Mesendoderm (in vitro differentiated cells): ENCODE measurements around the gene SIGLEC11.
"Not testable (repeated sequence)": the region's sequence is repeated elsewhere in the genome, so short reads cannot be mapped to it uniquely, and the experiment has no call there.

Source experiments
- DNase-seq: peaks from one replicate; pipeline ENCODE4 v3.0.0; 2013
- H2AK5ac ChIP-seq: 2 replicates; pipeline ENCODE4 v1.6.1; 2013; ENCODE audit warnings: low read length, inconsistent platforms
- H2BK120ac ChIP-seq: 2 replicates; pipeline ENCODE4 v1.6.1; 2013; ENCODE audit warnings: low read depth, mild to moderate bottlenecking, low read length, moderate library complexity, mixed read lengths
- H2BK15ac ChIP-seq: replicated peaks from 2 replicates; pipeline ENCODE4 v1.6.1; 2013; ENCODE audit warnings: low read depth, mild to moderate bottlenecking, moderate library complexity
- H2BK5ac ChIP-seq: 2 replicates; pipeline ENCODE4 v1.6.1; 2013; ENCODE audit warnings: low read length, inconsistent platforms
- H3K18ac ChIP-seq: 2 replicates; pipeline ENCODE4 v1.6.1; 2013; ENCODE audit warnings: mild to moderate bottlenecking, low read length, mixed read lengths
- H3K23ac ChIP-seq: one replicate; pipeline ENCODE4 v1.6.1; 2013; ENCODE audit warnings: low read length
- H3K27ac ChIP-seq: 2 replicates; pipeline ENCODE4 v1.5.1; 2013; ENCODE audit warnings: low read depth, mild to moderate bottlenecking, inconsistent platforms, low read length, moderate library complexity
- H3K27me3 ChIP-seq: 2 replicates; pipeline ENCODE4 v1.6.1; 2013; ENCODE audit warnings: low read length, control low read depth, mild to moderate bottlenecking, inconsistent platforms; ENCODE audit not compliant: insufficient read depth, poor library complexity
- H3K36me3 ChIP-seq: 2 replicates; pipeline ENCODE4 v1.6.1; 2013; ENCODE audit warnings: low read length, inconsistent platforms; ENCODE audit not compliant: control insufficient read depth, insufficient read depth
- H3K4ac ChIP-seq: one replicate; pipeline ENCODE4 v1.6.1; 2013; ENCODE audit warnings: low read depth, mild to moderate bottlenecking, low read length, moderate library complexity
- H3K4me1 ChIP-seq: 2 replicates; pipeline ENCODE4 v1.6.1; 2013; ENCODE audit warnings: low read depth, low read length, inconsistent platforms; ENCODE audit not compliant: control insufficient read depth
- H3K4me2 ChIP-seq: 2 replicates; pipeline ENCODE4 v1.6.1; 2013; ENCODE audit warnings: low read length
- H3K4me3 ChIP-seq: 2 replicates; pipeline ENCODE4 v1.5.1; 2013; ENCODE audit warnings: mild to moderate bottlenecking, low read length
- H3K56ac ChIP-seq: one replicate; pipeline ENCODE4 v1.6.1; 2013; ENCODE audit warnings: low read length
- H3K79me1 ChIP-seq: 2 replicates; pipeline ENCODE4 v1.6.1; 2013; ENCODE audit warnings: low read length, inconsistent platforms
- H3K79me2 ChIP-seq: 2 replicates; pipeline ENCODE4 v1.6.1; 2013; ENCODE audit warnings: mild to moderate bottlenecking, low read length; ENCODE audit not compliant: control insufficient read depth, insufficient read depth
- H3K9ac ChIP-seq: 2 replicates; pipeline ENCODE4 v1.6.1; 2013; ENCODE audit warnings: low read length, inconsistent platforms
- H4K5ac ChIP-seq: one replicate; pipeline ENCODE4 v1.6.1; 2013; ENCODE audit warnings: low read length
- H4K8ac ChIP-seq: one replicate; pipeline ENCODE4 v1.6.1; 2013; ENCODE audit warnings: low read depth, mild to moderate bottlenecking, control low read depth, low read length, moderate library complexity
- WGBS: extraction: QIAGEN DNeasy Blood & Tissue Kit; methylation state at CpG from one replicate; pipeline ENCODE4 v1.1.7; 2013; ENCODE audit warnings: low lambda C conversion rate, missing lambda C conversion rate; ENCODE audit not compliant: insufficient coverage; ENCODE audit errors: extremely low coverage; 5-methylcytosine and 5-hydroxymethylcytosine counted together

The SIGLEC11 gene

DNA sequence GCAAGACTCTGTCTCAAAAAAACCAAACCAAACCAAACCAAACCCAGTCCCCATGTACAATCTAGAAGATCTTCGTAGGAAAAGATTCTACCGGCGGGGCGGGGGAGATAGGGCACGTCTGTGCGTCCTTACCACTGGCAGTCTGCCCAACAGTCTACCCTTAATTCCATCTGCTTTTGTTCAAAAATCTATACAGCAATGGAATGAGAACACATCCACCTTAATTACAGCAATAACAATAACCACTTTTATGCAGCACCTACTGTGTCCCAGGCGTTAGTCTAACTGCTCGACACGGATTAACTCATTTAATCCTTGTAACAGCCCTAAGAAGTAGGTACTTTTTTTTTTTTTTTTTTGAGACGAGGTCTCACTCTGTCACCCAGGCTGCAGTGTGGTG is 34.5 kb downstream of the SIGLEC11 start:
- H3K4me2 ChIP-seq = no peak overlapping the region
- no peak overlapping the region for H3K18ac ChIP-seq
- H3K36me3 ChIP-seq = peaks cover 21% of the 10 kb centered on the region
- H3K79me1 ChIP-seq = peaks cover 31% of the 10 kb centered on the region
- no peak overlapping the region for H3K9ac ChIP-seq
- no CpG with 5 or more reads among the region's 10 CpGs for WGBS
- no peak overlapping the region for H3K4me3 ChIP-seq
- H2BK120ac ChIP-seq = no peak overlapping the region
- H2BK15ac ChIP-seq = no peak overlapping the region
- no peaks in the 10 kb centered on the region for H3K27me3 ChIP-seq
- no peak overlapping the region for H4K8ac ChIP-seq
- no peak overlapping the region for H4K5ac ChIP-seq
- H3K56ac ChIP-seq = no peak overlapping the region
- no peak overlapping the region for H3K4ac ChIP-seq
- H2AK5ac ChIP-seq = no peak overlapping the region
- H3K23ac ChIP-seq = no peak overlapping the region
- no peak for DNase-seq
- H3K27ac ChIP-seq = no peak overlapping the region
- no peak overlapping the region for H2BK5ac ChIP-seq
- peaks cover 7% of the 10 kb centered on the region for H3K4me1 ChIP-seq
- H3K79me2 ChIP-seq = peaks cover 66% of the 10 kb centered on the region

DNA sequence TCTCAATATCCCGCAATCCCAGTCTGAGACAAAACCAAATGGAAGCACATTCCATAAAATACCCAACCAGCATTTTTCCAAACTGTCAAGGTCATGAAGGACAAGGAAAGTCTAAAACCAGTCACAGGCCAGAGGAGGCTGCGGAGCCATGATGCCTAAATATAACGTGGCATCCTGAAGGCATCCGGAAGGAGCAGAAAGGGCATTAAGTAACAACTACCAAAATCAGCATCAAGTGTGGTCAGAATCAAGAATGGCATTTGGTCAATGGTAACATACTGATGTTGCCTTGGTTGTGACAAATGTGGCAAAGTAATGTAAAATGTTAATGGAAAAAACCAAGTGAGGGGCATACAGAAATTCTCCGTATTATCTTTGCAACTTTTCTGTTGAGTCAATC is 35.5 kb downstream of the SIGLEC11 start:
- DNase-seq = no peak
- H3K4me1 ChIP-seq = peaks cover 7% of the 10 kb centered on the region
- no CpG with 5 or more reads among the region's 5 CpGs for WGBS
- H2BK5ac ChIP-seq = no peak overlapping the region
- H4K8ac ChIP-seq = no peak overlapping the region
- H3K27me3 ChIP-seq = no peaks in the 10 kb centered on the region
- H3K79me2 ChIP-seq = peaks cover 72% of the 10 kb centered on the region
- no peak overlapping the region for H3K4me2 ChIP-seq
- H3K23ac ChIP-seq = no peak overlapping the region
- H3K36me3 ChIP-seq = peaks cover 21% of the 10 kb centered on the region
- H2BK120ac ChIP-seq = no peak overlapping the region
- H3K4ac ChIP-seq = no peak overlapping the region
- H3K9ac ChIP-seq = no peak overlapping the region
- H3K18ac ChIP-seq = no peak overlapping the region
- no peak overlapping the region for H4K5ac ChIP-seq
- H3K79me1 ChIP-seq = peaks cover 32% of the 10 kb centered on the region
- no peak overlapping the region for H2AK5ac ChIP-seq
- H3K27ac ChIP-seq = no peak overlapping the region
- no peak overlapping the region for H2BK15ac ChIP-seq
- H3K4me3 ChIP-seq = no peak overlapping the region
- no peak overlapping the region for H3K56ac ChIP-seq

DNA sequence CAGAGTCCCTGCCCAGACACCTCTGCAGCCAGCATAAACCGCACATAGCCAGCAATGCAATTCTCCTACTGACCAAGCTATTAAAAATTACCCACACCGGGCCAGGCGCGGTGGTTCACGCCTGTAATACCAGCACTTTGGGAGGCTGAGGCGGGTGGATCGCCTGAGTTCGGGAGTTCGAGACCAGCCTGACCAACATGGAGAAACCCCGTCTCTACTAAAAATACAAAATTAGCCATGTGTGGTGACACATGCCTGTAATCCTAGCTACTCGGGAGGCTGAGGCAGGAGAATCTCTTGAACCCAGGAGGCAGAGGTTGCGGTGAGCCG is 36.1 kb downstream of the SIGLEC11 start:
- peaks cover 34% of the 10 kb centered on the region for H3K79me1 ChIP-seq
- not testable (repeated sequence) for H3K23ac ChIP-seq, H3K4me3 ChIP-seq, H3K4me2 ChIP-seq, H3K27ac ChIP-seq, H3K18ac ChIP-seq, H4K8ac ChIP-seq, H3K56ac ChIP-seq, H2BK5ac ChIP-seq, H3K9ac ChIP-seq, H3K27me3 ChIP-seq, H2BK15ac ChIP-seq, H4K5ac ChIP-seq, H3K4me1 ChIP-seq, H2AK5ac ChIP-seq, H3K4ac ChIP-seq, H2BK120ac ChIP-seq, DNase-seq
- H3K36me3 ChIP-seq = peaks cover 21% of the 10 kb centered on the region
- H3K79me2 ChIP-seq = peaks cover 74% of the 10 kb centered on the region
- no CpG with 5 or more reads among the region's 13 CpGs for WGBS

DNA sequence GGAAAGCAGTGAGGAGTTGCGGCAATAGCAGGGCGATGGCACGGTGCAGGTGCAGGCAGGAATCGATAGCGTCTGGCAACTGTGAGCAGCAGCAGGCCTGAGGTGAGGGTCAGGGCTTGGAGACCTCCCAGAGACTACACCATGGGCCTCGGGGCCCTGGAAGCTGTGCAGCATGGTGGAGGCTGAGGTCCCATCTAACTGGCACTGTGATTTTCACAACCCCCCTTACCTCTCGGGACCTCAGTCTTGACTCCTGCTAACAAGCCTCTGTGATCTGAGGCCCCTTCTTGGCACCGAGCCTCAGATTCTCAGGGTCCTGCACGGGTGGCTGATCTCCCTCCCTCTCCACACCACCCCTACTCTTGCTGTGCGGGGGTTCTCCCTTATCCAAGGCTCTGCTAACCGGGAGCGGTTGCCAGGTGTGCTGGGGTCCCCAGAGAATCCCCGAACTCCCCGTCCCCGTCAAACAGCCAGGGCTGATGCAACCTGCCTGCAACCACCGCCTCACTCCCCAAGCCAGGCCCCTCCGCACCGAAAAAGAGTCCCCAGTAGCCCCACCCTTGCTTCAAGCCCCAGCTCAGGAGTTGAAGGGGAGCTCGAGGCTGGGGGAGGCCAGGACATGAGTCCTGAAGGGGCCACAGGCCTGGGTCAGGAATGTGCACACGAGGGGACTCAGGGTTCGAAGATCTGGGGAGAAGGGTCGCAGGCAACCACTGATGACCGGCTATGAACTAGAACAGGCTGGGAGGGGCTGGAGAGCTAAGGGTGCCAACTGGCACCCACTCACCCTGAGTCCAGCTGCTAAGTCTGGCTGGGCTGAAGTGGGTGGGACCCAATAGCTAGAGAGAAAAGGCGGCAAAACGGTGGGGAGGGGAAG is 36.7 kb downstream of the SIGLEC11 start:
- WGBS = no CpG with 5 or more reads among the region's 25 CpGs
- Histone ChIP-seq H3K4ac (no peak overlapping the region), H3K4me3 (no peak overlapping the region), H2BK15ac (no peak overlapping the region), H3K23ac (no peak overlapping the region), H2BK5ac (no peak overlapping the region), H3K79me2 (peaks cover 77% of the 10 kb centered on the region), H3K9ac (no peak overlapping the region), H3K4me2 (no peak overlapping the region), H4K5ac (no peak overlapping the region), H4K8ac (no peak overlapping the region), H2AK5ac (no peak overlapping the region), H3K36me3 (peaks cover 21% of the 10 kb centered on the region), H3K79me1 (peaks cover 37% of the 10 kb centered on the region), H3K18ac (no peak overlapping the region), H3K56ac (peak overlapping the region; percentile 57), H3K27me3 (no peaks in the 10 kb centered on the region), H3K27ac (no peak overlapping the region), H3K4me1 (peaks cover 7% of the 10 kb centered on the region), H2BK120ac (no peak overlapping the region)
- DNase-seq = peak; percentile 30

DNA sequence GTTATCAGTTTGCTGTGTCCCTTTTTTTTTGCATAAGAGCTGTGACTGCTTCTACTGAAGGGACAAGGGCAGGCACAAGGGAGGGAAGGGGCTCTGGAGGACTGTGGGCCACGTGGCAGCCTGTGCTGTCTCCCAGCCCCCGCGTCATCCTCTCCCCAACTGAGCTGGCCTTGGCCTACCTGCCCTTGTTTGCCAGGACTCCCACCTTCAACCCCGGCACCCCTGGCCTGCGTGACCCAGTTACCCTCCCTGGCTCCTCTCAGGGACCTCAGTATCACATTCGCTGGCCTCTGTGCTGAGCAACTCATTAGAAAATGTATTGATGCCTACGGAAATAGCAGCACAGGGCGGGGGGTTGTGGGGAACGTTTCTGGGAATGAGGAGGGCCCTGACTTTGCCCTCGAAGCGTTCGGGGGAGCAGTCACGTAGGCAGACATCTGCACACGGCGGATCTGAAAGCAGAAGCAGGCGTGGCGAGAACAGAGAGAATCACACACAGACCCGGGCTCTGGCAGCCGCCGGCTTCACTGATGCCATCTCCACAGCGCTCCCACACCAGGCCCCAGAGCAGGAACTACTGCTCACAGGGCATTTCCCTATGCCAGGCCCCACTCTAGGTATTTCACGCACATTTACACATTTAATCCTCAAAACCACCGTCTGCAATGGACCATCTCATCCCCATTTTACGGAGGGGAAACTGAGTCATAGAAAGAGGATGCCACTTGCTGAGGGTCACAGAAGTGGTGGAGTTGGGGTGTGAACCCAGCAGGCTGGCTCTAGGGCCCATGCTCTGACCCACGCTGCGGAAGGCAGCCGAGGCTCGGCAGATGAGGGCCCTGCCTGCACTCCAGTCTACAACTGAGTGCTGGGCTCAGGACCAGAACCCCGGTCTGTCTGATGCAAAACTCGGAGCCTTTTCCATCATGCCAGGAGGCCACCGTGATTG is 37.6 kb downstream of the SIGLEC11 start:
- Histone ChIP-seq H2BK15ac (no peak overlapping the region), H3K27me3 (no peaks in the 10 kb centered on the region), H3K4me1 (peaks cover 7% of the 10 kb centered on the region), H2BK5ac (no peak overlapping the region), H3K36me3 (peaks cover 24% of the 10 kb centered on the region), H3K79me2 (peaks cover 73% of the 10 kb centered on the region), H2AK5ac (no peak overlapping the region), H4K5ac (no peak overlapping the region), H3K79me1 (peaks cover 41% of the 10 kb centered on the region), H3K56ac (peak overlapping the region; percentile 25), H4K8ac (no peak overlapping the region), H3K23ac (no peak overlapping the region), H3K4me2 (no peak overlapping the region), H3K4ac (no peak overlapping the region), H3K4me3 (no peak overlapping the region), H2BK120ac (no peak overlapping the region), H3K18ac (no peak overlapping the region), H3K27ac (no peak overlapping the region), H3K9ac (no peak overlapping the region)
- WGBS = no CpG with 5 or more reads among the region's 31 CpGs
- no peak for DNase-seq
